IPS-15b (cell line): ENCODE data around the gene CKM.

Experiments used
- H3K27me3 ChIP-seq: one replicate; pipeline ENCODE4 v1.6.1; 2013; ENCODE audit warnings: low read length; ENCODE audit not compliant: control insufficient read depth, insufficient read depth
- H3K36me3 ChIP-seq: one replicate; pipeline ENCODE4 v1.6.1; 2013; ENCODE audit warnings: low read length; ENCODE audit not compliant: control insufficient read depth, insufficient read depth
- H3K4me1 ChIP-seq: one replicate; pipeline ENCODE4 v1.6.1; 2013; ENCODE audit warnings: mild to moderate bottlenecking, low read length; ENCODE audit not compliant: control insufficient read depth, insufficient read depth
- H3K4me3 ChIP-seq: one replicate; pipeline ENCODE4 v1.5.1; 2013; ENCODE audit warnings: low read depth, low read length
- H3K9ac ChIP-seq: one replicate; pipeline ENCODE4 v1.6.1; 2013; ENCODE audit warnings: low read depth, mild to moderate bottlenecking, low read length
- H3K9me3 ChIP-seq: one replicate; pipeline ENCODE4 v1.6.1; 2013; ENCODE audit warnings: mild to moderate bottlenecking, low read length; ENCODE audit not compliant: control insufficient read depth, insufficient read depth

CKM gene

GRCh38 chr19:45322744-45323281 lies at the start of gene CKM:
CKM (minus strand) TSS chr19:45322875; CDS start chr19:45319713, 3,162 bp downstream.
- peak within 1 kb of the TSS; percentile 56 for H3K9ac ChIP-seq
- H3K9me3 ChIP-seq: no peaks in the 10 kb centered on the region
- peaks cover 2% of the 10 kb centered on the region for H3K4me1 ChIP-seq
- H3K27me3 ChIP-seq: peaks cover 4% of the 10 kb centered on the region
- H3K36me3 ChIP-seq: peaks cover 2% of the 10 kb centered on the region
- H3K4me3 ChIP-seq: peak within 1 kb of the TSS; percentile 49

GRCh38 chr19:45370410-45371204 lies 47.9 kb upstream of the CKM start, which contains the start of gene ERCC2:
ERCC2 (minus strand) TSS chr19:45370573; CDS start chr19:45370540, 33 bp downstream.
- peak within 1 kb of the TSS; percentile 82 for H3K4me3 ChIP-seq
- peak within 1 kb of the TSS; percentile 37 for H3K9ac ChIP-seq
- no peaks in the 10 kb centered on the region for H3K9me3 ChIP-seq
- H3K27me3 ChIP-seq: no peaks in the 10 kb centered on the region
- H3K36me3 ChIP-seq: peaks cover 13% of the 10 kb centered on the region
- H3K4me1 ChIP-seq: no peaks in the 10 kb centered on the region

GRCh38 chr19:45368737-45369340 lies 46.2 kb upstream of the CKM start:
- H3K4me3 ChIP-seq: peak overlapping the region; percentile 82
- peaks cover 25% of the 10 kb centered on the region for H3K36me3 ChIP-seq
- H3K9me3 ChIP-seq: no peaks in the 10 kb centered on the region
- H3K27me3 ChIP-seq: no peaks in the 10 kb centered on the region
- no peak overlapping the region for H3K9ac ChIP-seq
- H3K4me1 ChIP-seq: no peaks in the 10 kb centered on the region

GRCh38 chr19:45368127-45368526 lies 45.5 kb upstream of the CKM start:
- no peaks in the 10 kb centered on the region for H3K27me3 ChIP-seq
- H3K9ac ChIP-seq: no peak overlapping the region
- no peak overlapping the region for H3K4me3 ChIP-seq
- no peaks in the 10 kb centered on the region for H3K4me1 ChIP-seq
- H3K36me3 ChIP-seq: peaks cover 31% of the 10 kb centered on the region
- no peaks in the 10 kb centered on the region for H3K9me3 ChIP-seq

GRCh38 chr19:45364696-45365095 lies 42.0 kb upstream of the CKM start:
- no peaks in the 10 kb centered on the region for H3K27me3 ChIP-seq

GRCh38 chr19:45363861-45364459 lies 41.3 kb upstream of the CKM start:
- Histone ChIP-seq H3K9ac (no peak overlapping the region), H3K27me3 (no peaks in the 10 kb centered on the region), H3K4me3 (no peak overlapping the region), H3K36me3 (peaks cover 50% of the 10 kb centered on the region), H3K9me3 (no peaks in the 10 kb centered on the region), H3K4me1 (no peaks in the 10 kb centered on the region)

More at GRCh38 chr19:45364696-45365095, 42.0 kb upstream of the CKM start:
- no peaks in the 10 kb centered on the region for H3K4me1 ChIP-seq
- H3K9ac ChIP-seq: no peak overlapping the region
- H3K9me3 ChIP-seq: no peaks in the 10 kb centered on the region
- peaks cover 49% of the 10 kb centered on the region for H3K36me3 ChIP-seq
- H3K4me3 ChIP-seq: no peak overlapping the region

GRCh38 chr19:45362291-45362690 lies 39.6 kb upstream of the CKM start:
- no peak overlapping the region for H3K9ac ChIP-seq
- H3K27me3 ChIP-seq: no peaks in the 10 kb centered on the region
- H3K9me3 ChIP-seq: no peaks in the 10 kb centered on the region
- peaks cover 46% of the 10 kb centered on the region for H3K36me3 ChIP-seq
- no peak overlapping the region for H3K4me3 ChIP-seq
- H3K4me1 ChIP-seq: no peaks in the 10 kb centered on the region

GRCh38 chr19:45361608-45362007 lies 38.9 kb upstream of the CKM start:
- Histone ChIP-seq H3K9ac (no peak overlapping the region), H3K36me3 (peaks cover 52% of the 10 kb centered on the region), H3K9me3 (no peaks in the 10 kb centered on the region), H3K4me3 (no peak overlapping the region), H3K4me1 (no peaks in the 10 kb centered on the region), H3K27me3 (no peaks in the 10 kb centered on the region)

- Histone ChIP-seq H3K9me3 (no peaks in the 10 kb centered on the region), H3K27me3 (no peaks in the 10 kb centered on the region), H3K36me3 (peaks cover 63% of the 10 kb centered on the region), H3K4me1 (no peaks in the 10 kb centered on the region), H3K4me3 (no peak overlapping the region), H3K9ac (no peak overlapping the region)
These were observed 35.6 kb upstream of the CKM start for GRCh38 chr19:45358213-45358792.

GRCh38 chr19:45357445-45357783 lies 34.7 kb upstream of the CKM start:
- no peak overlapping the region for H3K9ac ChIP-seq
- H3K4me1 ChIP-seq: no peaks in the 10 kb centered on the region
- H3K36me3 ChIP-seq: peaks cover 63% of the 10 kb centered on the region
- H3K27me3 ChIP-seq: no peaks in the 10 kb centered on the region
- H3K4me3 ChIP-seq: no peak overlapping the region
- H3K9me3 ChIP-seq: no peaks in the 10 kb centered on the region

GRCh38 chr19:45356760-45357444 lies 34.2 kb upstream of the CKM start:
- Histone ChIP-seq H3K9me3 (no peaks in the 10 kb centered on the region), H3K9ac (no peak overlapping the region), H3K36me3 (peaks cover 64% of the 10 kb centered on the region)

More at GRCh38 chr19:45356760-45357444, 34.2 kb upstream of the CKM start:
- H3K4me1 ChIP-seq: no peaks in the 10 kb centered on the region
- no peak overlapping the region for H3K4me3 ChIP-seq
- no peaks in the 10 kb centered on the region for H3K27me3 ChIP-seq
